Activated T-helper 2 cell treated with anti-CD3 and anti-CD28 coated beads, Interferon-gamma antibody, Interleukin-2, Interleukin-4, amounts not matched to agents 10 μg/mL and 5 μg/mL and 100 μg/mL, durations not matched to agents 14 hours and 24 hours and 36 hours (primary cell): ENCODE data around the gene MCC. TPM values are rescaled to one million over a fixed set of nuclear protein-coding genes. Genes with fewer than 3 reads are reported as not detected.
"Not testable (repeated sequence)": the region's sequence is repeated elsewhere in the genome, so short reads cannot be mapped to it uniquely, and the experiment has no call there.

Experiments
- DNase-seq: peaks from one replicate; pipeline ENCODE4 v3.0.0; 2021; ENCODE audit warnings: low spot score
- H3K27ac Mint-ChIP-seq: one replicate; pipeline ENCODE4 v1.8.0; 2021; ENCODE audit warnings: mixed read lengths
- H3K27me3 Mint-ChIP-seq: one replicate; pipeline ENCODE4 v1.8.0; 2021; ENCODE audit warnings: low read depth, mixed read lengths
- H3K36me3 Mint-ChIP-seq: one replicate; pipeline ENCODE4 v1.8.0; 2021; ENCODE audit warnings: low read depth, mixed read lengths
- H3K4me1 Mint-ChIP-seq: one replicate; pipeline ENCODE4 v1.8.0; 2021; ENCODE audit warnings: low read depth, mixed read lengths
- H3K4me3 Mint-ChIP-seq: one replicate; pipeline ENCODE4 v1.8.0; 2021; ENCODE audit warnings: low read depth, mild to moderate bottlenecking, moderate library complexity, mixed read lengths
- H3K9me3 Mint-ChIP-seq: one replicate; pipeline ENCODE4 v1.8.0; 2021; ENCODE audit warnings: mixed read lengths
- intact Hi-C: fragments of 100-400 bp; cut with micrococcal nuclease; formaldehyde crosslinking; loops from one replicate; pipeline ENCODE4 v1.15.1; 2023
- total RNA-seq: library from RNA; stranded (reverse); gene quantifications from 2 replicates; pipeline ENCODE4 v1.2.3, GENCODE V29; 2022

Gene MCC
- total RNA-seq, 1 donor from 2014 or later = 2.1 TPM

GRCh38 chr5:113085880-113086409 lies 402.3 kb downstream of the MCC start:
- Mint-ChIP-seq H3K36me3 (no peaks in the 10 kb centered on the region), H3K4me1 (peaks cover 13% of the 10 kb centered on the region), H3K4me3 (no peak overlapping the region), H3K9me3 (no peaks in the 10 kb centered on the region), H3K27me3 (peaks cover 21% of the 10 kb centered on the region), H3K27ac (no peak overlapping the region)
- no peak for DNase-seq
- intact Hi-C loops = no loop called here

GRCh38 chr5:113085084-113085414 lies 403.2 kb downstream of the MCC start:
- Mint-ChIP-seq H3K27me3 (peaks cover 15% of the 10 kb centered on the region), H3K4me1 (peaks cover 4% of the 10 kb centered on the region), H3K9me3 (no peaks in the 10 kb centered on the region), H3K36me3 (no peaks in the 10 kb centered on the region), H3K27ac (no peak overlapping the region), H3K4me3 (no peak overlapping the region)
- no peak for DNase-seq
- intact Hi-C loops = no loop called here

GRCh38 chr5:113084402-113085083 lies 403.7 kb downstream of the MCC start:
- Mint-ChIP-seq H3K4me1 (no peaks in the 10 kb centered on the region), H3K9me3 (no peaks in the 10 kb centered on the region), H3K4me3 (no peak overlapping the region), H3K36me3 (no peaks in the 10 kb centered on the region), H3K27me3 (peaks cover 11% of the 10 kb centered on the region), H3K27ac (no peak overlapping the region)
- DNase-seq = no peak
- intact Hi-C loops = no loop called here

- intact Hi-C loops = no loop called here
- DNase-seq = no peak
- H3K27ac Mint-ChIP-seq = no peak overlapping the region
Measured at GRCh38 chr5:113083481-113083880, 404.8 kb downstream of the MCC start.

GRCh38 chr5:113082547-113082905 lies 405.7 kb downstream of the MCC start:
- DNase-seq = no peak
- peaks cover 6% of the 10 kb centered on the region for H3K27me3 Mint-ChIP-seq
- H3K36me3 Mint-ChIP-seq = peaks cover 1% of the 10 kb centered on the region
- H3K9me3 Mint-ChIP-seq = peaks cover 2% of the 10 kb centered on the region
- H3K27ac Mint-ChIP-seq = no peak overlapping the region
- no peak overlapping the region for H3K4me3 Mint-ChIP-seq
- intact Hi-C loops = no loop called here
- no peaks in the 10 kb centered on the region for H3K4me1 Mint-ChIP-seq

More at GRCh38 chr5:113083481-113083880, 404.8 kb downstream of the MCC start:
- Mint-ChIP-seq H3K36me3 (no peaks in the 10 kb centered on the region), H3K4me1 (no peaks in the 10 kb centered on the region), H3K4me3 (no peak overlapping the region), H3K27me3 (peaks cover 7% of the 10 kb centered on the region), H3K9me3 (no peaks in the 10 kb centered on the region)

- Mint-ChIP-seq H3K4me1 (no peaks in the 10 kb centered on the region), H3K27me3 (peaks cover 11% of the 10 kb centered on the region), H3K36me3 (peaks cover 6% of the 10 kb centered on the region), H3K9me3 (peaks cover 7% of the 10 kb centered on the region), H3K27ac (no peak overlapping the region), H3K4me3 (no peak overlapping the region)
- DNase-seq = no peak
- intact Hi-C loops = no loop called here
Measured at GRCh38 chr5:113081881-113082546, 406.2 kb downstream of the MCC start.

- Mint-ChIP-seq H3K4me3 (no peak overlapping the region), H3K9me3 (peaks cover 12% of the 10 kb centered on the region), H3K4me1 (no peaks in the 10 kb centered on the region), H3K27me3 (peaks cover 12% of the 10 kb centered on the region), H3K27ac (no peak overlapping the region), H3K36me3 (peaks cover 7% of the 10 kb centered on the region)
- intact Hi-C loops = no loop called here
- no peak for DNase-seq
Measured at GRCh38 chr5:113081091-113081839, 407.0 kb downstream of the MCC start.

GRCh38 chr5:113076649-113077048 lies 411.6 kb downstream of the MCC start:
- H3K4me1 Mint-ChIP-seq, H3K27ac Mint-ChIP-seq, intact Hi-C loops, H3K4me3 Mint-ChIP-seq, DNase-seq, H3K36me3 Mint-ChIP-seq, H3K27me3 Mint-ChIP-seq: not testable (repeated sequence)
- H3K9me3 Mint-ChIP-seq = peaks cover 12% of the 10 kb centered on the region

GRCh38 chr5:113075019-113075418 lies 413.2 kb downstream of the MCC start:
- intact Hi-C loops = no loop called here
- H3K4me1 Mint-ChIP-seq = peaks cover 6% of the 10 kb centered on the region
- H3K4me3 Mint-ChIP-seq = no peak overlapping the region
- H3K27me3 Mint-ChIP-seq = peaks cover 8% of the 10 kb centered on the region
- no peak for DNase-seq
- no peak overlapping the region for H3K27ac Mint-ChIP-seq
- peaks cover 12% of the 10 kb centered on the region for H3K9me3 Mint-ChIP-seq
- peaks cover 10% of the 10 kb centered on the region for H3K36me3 Mint-ChIP-seq

GRCh38 chr5:113073629-113074034 lies 414.6 kb downstream of the MCC start:
- H3K36me3 Mint-ChIP-seq, H3K27ac Mint-ChIP-seq, H3K27me3 Mint-ChIP-seq, H3K4me3 Mint-ChIP-seq, intact Hi-C loops, H3K4me1 Mint-ChIP-seq: not testable (repeated sequence)
- peak; percentile 16 for DNase-seq
- peaks cover 12% of the 10 kb centered on the region for H3K9me3 Mint-ChIP-seq

- Mint-ChIP-seq H3K36me3 (peaks cover 3% of the 10 kb centered on the region), H3K27ac (no peak overlapping the region), H3K4me1 (peaks cover 7% of the 10 kb centered on the region), H3K9me3 (no peaks in the 10 kb centered on the region), H3K27me3 (peaks cover 1% of the 10 kb centered on the region), H3K4me3 (no peak overlapping the region)
- intact Hi-C loops = no loop called here
- DNase-seq = no peak
Measured at GRCh38 chr5:113071401-113071800, 416.9 kb downstream of the MCC start.

- Mint-ChIP-seq H3K27me3 (peaks cover 1% of the 10 kb centered on the region), H3K9me3 (no peaks in the 10 kb centered on the region), H3K4me3 (no peak overlapping the region), H3K27ac (no peak overlapping the region), H3K4me1 (peaks cover 8% of the 10 kb centered on the region), H3K36me3 (peaks cover 3% of the 10 kb centered on the region)
- intact Hi-C loops = no loop called here
- no peak for DNase-seq
Measured at GRCh38 chr5:113070901-113071300, 417.4 kb downstream of the MCC start.

GRCh38 chr5:113068559-113068958 lies 419.7 kb downstream of the MCC start:
- intact Hi-C loops = no loop called here
- DNase-seq = no peak
- peaks cover 17% of the 10 kb centered on the region for H3K4me1 Mint-ChIP-seq
- H3K4me3 Mint-ChIP-seq = no peak overlapping the region
- no peaks in the 10 kb centered on the region for H3K9me3 Mint-ChIP-seq
- H3K27me3 Mint-ChIP-seq = peaks cover 2% of the 10 kb centered on the region
- H3K36me3 Mint-ChIP-seq = peaks cover 3% of the 10 kb centered on the region
- H3K27ac Mint-ChIP-seq = no peak overlapping the region
